Lower lobe of right lung (tissue), 2 donors: Measurements from ENCODE around the gene PPP1R13B. TPM values are rescaled to one million over a fixed set of nuclear protein-coding genes. Genes with fewer than 3 reads are reported as not detected.

ENCODE experiments used
- ATAC-seq, 2 donors: fragments of 200-7000 bp; cut with Tn5 transposase; one replicate each; pipeline ENCODE4 v1.9.1; 2020 to 2022; ENCODE audit warnings: mild to moderate bottlenecking in 2 of 2, moderate library complexity in 2 of 2
- DNase-seq: peaks from one replicate; pipeline ENCODE4 v3.0.0-alpha.2; 2020
- H3K27ac ChIP-seq: fragments of 200-600 bp; one replicate; pipeline ENCODE4 v1.8.0; 2022
- H3K27me3 ChIP-seq: fragments of 200-600 bp; one replicate; pipeline ENCODE4 v1.8.0; 2022; ENCODE audit warnings: low read depth
- H3K36me3 ChIP-seq: fragments of 200-600 bp; one replicate; pipeline ENCODE4 v1.8.0; 2022; ENCODE audit warnings: mild to moderate bottlenecking
- H3K4me1 ChIP-seq: fragments of 200-600 bp; one replicate; pipeline ENCODE4 v1.8.0; 2022
- H3K4me3 ChIP-seq: fragments of 200-600 bp; one replicate; pipeline ENCODE4 v1.8.0; 2022; ENCODE audit warnings: mild to moderate bottlenecking
- H3K9me3 ChIP-seq: fragments of 200-600 bp; one replicate; pipeline ENCODE4 v1.8.0; 2022
- intact Hi-C: fragments of 100-400 bp; cut with DNase I; formaldehyde crosslinking; loops from one replicate; pipeline ENCODE4 v1.11.0; 2022
- total RNA-seq: library from RNA; stranded (reverse); fragmentation: NEBNext Ultra II Directional; extraction: Animal tissue kit (Norgen Biotek cat#: 25700); gene quantifications from one replicate; pipeline ENCODE4 v1.2.1, GENCODE V29; 2021
- TF ChIP-seq, protein P1 (sequence below): fragments of 200-600 bp; IDR thresholded peaks from one replicate; pipeline ENCODE4 v1.8.0; 2022; ENCODE audit warnings: antibody characterized with exemption, mild to moderate bottlenecking
- donor health status: DM: no; HTN: yes; CAD: no; lungs with severe emphysema.

The PPP1R13B gene
- total RNA-seq, 1 donor from 2014 or later, result 60.6 TPM

DNA sequence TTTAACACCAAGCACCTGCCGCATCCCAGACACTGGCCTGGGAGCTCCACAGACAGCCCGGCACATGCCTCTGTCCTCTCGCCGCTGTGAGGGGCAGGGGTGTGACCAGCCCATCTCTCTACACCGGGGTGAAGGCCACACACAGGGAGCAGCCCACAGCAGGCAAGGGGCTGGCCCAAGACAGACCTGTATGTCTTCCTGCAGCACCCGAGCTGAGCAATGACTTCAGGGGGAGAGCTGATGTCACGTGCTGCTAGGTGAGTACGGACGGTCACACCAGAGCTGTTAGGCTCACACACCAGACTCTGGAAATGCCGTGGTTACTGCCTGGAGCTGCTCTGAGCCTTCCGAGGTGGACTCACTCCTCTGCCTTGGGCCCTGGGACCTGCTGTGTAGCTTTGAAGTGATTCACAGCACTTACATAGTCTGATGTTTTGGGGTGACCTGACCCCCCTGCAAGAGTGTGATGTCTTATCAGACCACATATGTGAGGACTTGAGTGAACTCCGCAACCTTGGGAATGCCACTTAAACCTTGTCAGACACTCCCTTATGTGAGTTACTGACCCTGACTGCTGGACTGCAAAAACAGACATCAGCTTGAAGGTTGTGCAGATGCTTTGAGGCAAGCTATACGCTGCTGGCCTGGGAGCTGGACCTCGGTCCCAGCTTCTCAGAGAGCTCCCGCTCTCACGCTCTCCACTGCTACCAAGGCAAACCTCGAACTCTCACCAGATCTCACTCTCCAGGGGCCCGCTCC lies 133.9 kb downstream of the PPP1R13B start:
- Histone ChIP-seq H3K4me1 (peaks cover 55% of the 10 kb centered on the region), H3K4me3 (no peak overlapping the region), H3K9me3 (no peaks in the 10 kb centered on the region), H3K27me3 (no peaks in the 10 kb centered on the region), H3K27ac (no peak overlapping the region), H3K36me3 (peaks cover 6% of the 10 kb centered on the region)
- intact Hi-C loops, result no loop called here
- DNase-seq, result no peak
- TF ChIP-seq, protein P1, sequence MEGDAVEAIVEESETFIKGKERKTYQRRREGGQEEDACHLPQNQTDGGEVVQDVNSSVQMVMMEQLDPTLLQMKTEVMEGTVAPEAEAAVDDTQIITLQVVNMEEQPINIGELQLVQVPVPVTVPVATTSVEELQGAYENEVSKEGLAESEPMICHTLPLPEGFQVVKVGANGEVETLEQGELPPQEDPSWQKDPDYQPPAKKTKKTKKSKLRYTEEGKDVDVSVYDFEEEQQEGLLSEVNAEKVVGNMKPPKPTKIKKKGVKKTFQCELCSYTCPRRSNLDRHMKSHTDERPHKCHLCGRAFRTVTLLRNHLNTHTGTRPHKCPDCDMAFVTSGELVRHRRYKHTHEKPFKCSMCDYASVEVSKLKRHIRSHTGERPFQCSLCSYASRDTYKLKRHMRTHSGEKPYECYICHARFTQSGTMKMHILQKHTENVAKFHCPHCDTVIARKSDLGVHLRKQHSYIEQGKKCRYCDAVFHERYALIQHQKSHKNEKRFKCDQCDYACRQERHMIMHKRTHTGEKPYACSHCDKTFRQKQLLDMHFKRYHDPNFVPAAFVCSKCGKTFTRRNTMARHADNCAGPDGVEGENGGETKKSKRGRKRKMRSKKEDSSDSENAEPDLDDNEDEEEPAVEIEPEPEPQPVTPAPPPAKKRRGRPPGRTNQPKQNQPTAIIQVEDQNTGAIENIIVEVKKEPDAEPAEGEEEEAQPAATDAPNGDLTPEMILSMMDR, result no peak
- ATAC-seq, result no peak

DNA sequence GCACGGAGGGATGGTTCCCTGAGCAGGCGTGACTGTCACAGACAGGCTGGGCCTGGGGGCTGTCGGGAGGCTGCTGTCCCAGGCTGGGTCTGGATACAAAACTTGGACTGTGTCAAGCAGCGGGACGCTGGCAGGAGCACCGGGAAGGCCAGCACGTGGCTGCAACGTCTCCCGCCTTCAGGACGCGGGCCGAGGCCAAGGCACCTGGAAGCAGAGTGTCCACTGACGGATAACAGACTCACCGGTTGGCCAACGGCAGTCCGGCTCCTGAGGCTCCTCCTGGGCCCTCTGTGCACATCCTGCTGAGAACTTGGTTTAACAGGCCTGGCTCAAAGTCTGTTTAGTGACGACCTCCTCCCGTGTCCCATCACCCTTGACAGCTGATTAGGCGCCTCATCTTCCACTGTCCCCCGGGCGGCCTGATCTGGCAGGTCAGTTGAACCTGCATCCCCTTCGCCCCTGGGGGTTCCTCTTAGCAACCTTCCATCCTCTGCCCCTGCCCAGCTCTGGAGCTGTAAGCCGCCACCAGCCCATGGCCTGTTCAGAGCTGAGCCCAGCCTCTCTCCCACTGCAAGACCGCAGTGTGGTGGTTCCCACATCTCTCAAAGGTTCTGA lies 134.6 kb downstream of the PPP1R13B start:
- intact Hi-C loops, result no loop called here
- no peak for ATAC-seq
- Histone ChIP-seq H3K27ac (peak overlapping the region; percentile 68), H3K36me3 (peaks cover 9% of the 10 kb centered on the region), H3K4me1 (peaks cover 49% of the 10 kb centered on the region), H3K27me3 (no peaks in the 10 kb centered on the region), H3K9me3 (no peaks in the 10 kb centered on the region), H3K4me3 (no peak overlapping the region)
- no peak for DNase-seq
- TF ChIP-seq, protein P1, result no peak

DNA sequence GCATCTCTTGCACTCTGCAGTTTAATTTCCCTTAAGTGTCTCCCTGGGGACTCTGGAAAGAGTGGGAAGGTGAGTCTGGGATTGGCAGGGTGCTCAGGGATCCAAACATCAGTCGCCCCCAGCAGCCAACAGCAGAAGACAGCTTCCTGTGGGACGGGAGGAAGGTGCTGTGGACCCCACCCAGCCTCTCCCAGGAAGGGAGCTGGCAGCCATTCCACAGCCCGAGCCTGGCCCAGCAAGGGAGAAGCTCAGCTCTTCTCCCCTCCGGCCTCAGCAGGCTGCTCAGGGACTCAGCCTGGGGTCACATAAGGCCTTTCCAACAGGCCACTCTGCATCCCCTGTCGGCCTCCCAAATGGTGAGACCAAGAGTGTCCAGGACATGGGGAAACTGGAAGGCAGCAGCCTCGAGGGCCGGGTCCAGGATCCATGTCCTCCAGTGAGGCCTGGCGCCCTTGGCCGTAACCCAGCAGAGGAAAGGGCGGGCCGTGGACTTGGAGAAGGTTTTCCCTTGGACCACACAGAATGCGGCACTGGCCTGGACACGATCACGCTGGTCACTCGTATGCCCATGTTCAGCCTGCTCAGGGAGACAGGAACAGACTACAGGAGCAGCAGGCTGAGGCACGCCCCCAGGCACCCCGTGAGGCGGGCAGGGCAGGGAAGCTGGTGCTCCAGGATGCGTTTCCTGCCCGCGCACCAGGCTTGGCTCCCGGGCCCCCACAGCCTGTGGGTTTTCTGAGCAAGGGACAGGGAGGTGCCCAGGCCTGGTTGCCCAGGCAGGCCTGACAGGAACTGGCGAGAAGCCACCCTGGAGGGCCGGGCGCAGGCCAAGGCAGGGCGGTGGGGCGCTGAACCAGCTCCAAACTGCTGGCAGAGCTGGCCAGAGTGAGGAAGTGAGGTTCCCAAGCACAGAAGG lies 135.6 kb downstream of the PPP1R13B start:
- peak; percentile 67 for DNase-seq
- H3K4me1 ChIP-seq, result peaks cover 39% of the 10 kb centered on the region
- intact Hi-C loops, result no loop called here
- peak overlapping the region; percentile 68 for H3K27ac ChIP-seq
- H3K27me3 ChIP-seq, result no peaks in the 10 kb centered on the region
- ATAC-seq, result no peak
- TF ChIP-seq, protein P1, result no peak
- H3K9me3 ChIP-seq, result no peaks in the 10 kb centered on the region
- no peak overlapping the region for H3K4me3 ChIP-seq
- peaks cover 19% of the 10 kb centered on the region for H3K36me3 ChIP-seq

DNA sequence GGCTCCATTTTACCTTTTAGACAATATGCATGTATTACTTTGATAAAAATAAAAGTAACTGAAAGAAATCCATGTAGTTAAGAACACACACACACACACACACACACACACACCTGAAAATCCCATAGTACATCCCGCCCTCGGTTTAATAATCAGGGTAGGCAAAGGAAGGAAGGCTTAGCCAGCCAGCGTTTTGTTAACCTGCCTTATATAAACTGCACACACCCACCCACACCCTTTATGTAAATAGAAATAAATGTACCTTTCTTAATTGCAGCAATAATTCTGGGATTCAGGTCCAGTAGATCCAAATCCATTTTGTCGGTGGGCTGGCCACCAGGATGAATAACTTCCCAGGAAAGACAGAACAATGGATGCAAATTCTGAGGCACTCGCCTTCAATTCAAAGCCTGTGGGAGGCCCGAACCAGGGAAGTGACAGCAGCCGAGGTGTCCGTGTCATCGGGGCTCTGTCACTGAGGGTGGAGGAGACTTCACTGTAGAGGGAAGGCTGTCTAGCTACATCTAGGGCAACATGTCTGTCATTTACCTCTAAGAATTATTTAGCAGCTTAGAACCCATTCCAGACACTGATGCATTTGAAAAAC lies 136.5 kb downstream of the PPP1R13B start:
- ATAC-seq (no peak), DNase-seq (no peak)
- no peak overlapping the region for H3K27ac ChIP-seq
- peaks cover 28% of the 10 kb centered on the region for H3K36me3 ChIP-seq
- no peak overlapping the region for H3K4me3 ChIP-seq
- intact Hi-C loops, result no loop called here
- no peaks in the 10 kb centered on the region for H3K9me3 ChIP-seq
- TF ChIP-seq, protein P1, result no peak
- no peaks in the 10 kb centered on the region for H3K27me3 ChIP-seq
- peaks cover 42% of the 10 kb centered on the region for H3K4me1 ChIP-seq

DNA sequence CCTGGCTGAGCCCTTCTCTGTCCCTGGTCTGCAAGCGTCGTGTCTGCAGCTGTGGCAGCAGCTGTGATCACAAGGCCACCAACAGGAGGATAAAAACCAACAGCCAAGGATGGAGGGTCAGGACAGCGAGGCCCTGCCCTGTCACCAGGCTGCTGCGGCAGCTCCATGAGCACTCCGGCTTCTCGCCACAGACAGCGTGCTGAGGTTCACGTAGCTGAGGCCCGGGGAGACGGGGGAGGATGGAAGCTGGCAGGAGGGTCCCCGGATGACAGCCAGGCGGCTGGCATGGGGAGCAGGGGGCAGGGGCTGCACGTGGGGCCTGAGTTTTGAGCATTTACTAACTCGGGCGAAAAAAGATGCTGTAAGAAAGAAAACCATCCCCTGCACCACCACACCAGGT lies 137.6 kb downstream of the PPP1R13B start:
- intact Hi-C loops, result no loop called here
- Histone ChIP-seq H3K27ac (no peak overlapping the region), H3K4me3 (no peak overlapping the region), H3K4me1 (peaks cover 53% of the 10 kb centered on the region), H3K27me3 (no peaks in the 10 kb centered on the region), H3K36me3 (peaks cover 30% of the 10 kb centered on the region), H3K9me3 (no peaks in the 10 kb centered on the region)
- TF ChIP-seq, protein P1, result no peak
- ATAC-seq (no peak), DNase-seq (no peak)
